H1 (cell line): ENCODE results near the gene SLC26A8. TPM values are rescaled to one million over a fixed set of nuclear protein-coding genes. Genes with fewer than 3 reads are reported as not detected.

Source experiments
- CTCF ChIA-PET: fragments of 300-600 bp; sonication (Branson Sonifier 250); formaldehyde crosslinking; loops from one replicate; lab custom pipeline; 2021; ENCODE audit not compliant: partially characterized antibody; lab: Charles Lee
- POLR2A ChIA-PET: fragments of 300-600 bp; sonication (Branson Sonifier 250); formaldehyde crosslinking; loops from one replicate; lab custom pipeline; 2021; ENCODE audit warnings: inconsistent platforms; ENCODE audit not compliant: partially characterized antibody; lab: Charles Lee
- DNase-seq, 2 experiments: peaks; one replicate each; pipeline versions ENCODE4 v3.0.0 to v3.0.0-alpha.2; 2010 to 2022; ENCODE audit warnings: low spot score in 2 of 2, low read depth in 1 of 2, mixed read lengths in 1 of 2
- FAIRE-seq: peaks from 2 replicates; lab custom pipeline; 2011; peaks lifted over from hg19 to GRCh38; lab: Jason Lieb, UNC
- H2AFZ ChIP-seq: 2 replicates; pipeline ENCODE4 v1.8.1; 2012; ENCODE audit warnings: low read length, inconsistent platforms
- H2AK5ac ChIP-seq: 2 replicates; pipeline ENCODE4 v1.6.1; 2013; ENCODE audit warnings: low read depth, low read length
- H2BK120ac ChIP-seq: replicated peaks from 2 replicates; pipeline ENCODE3; 2013; ENCODE audit warnings: low read depth, low read length, inconsistent platforms
- H2BK12ac ChIP-seq: 2 replicates; pipeline ENCODE4 v1.6.1; 2013; ENCODE audit warnings: low read depth, low read length
- H2BK15ac ChIP-seq: 2 replicates; pipeline ENCODE4 v1.6.1; 2013; ENCODE audit warnings: low read length
- H2BK20ac ChIP-seq: 2 replicates; pipeline ENCODE4 v1.6.1; 2013; ENCODE audit warnings: low read length
- H2BK5ac ChIP-seq: 2 replicates; pipeline ENCODE4 v1.6.1; 2013; ENCODE audit warnings: low read depth, low read length
- H3K14ac ChIP-seq: 2 replicates; pipeline ENCODE4 v1.6.1; 2013; ENCODE audit warnings: inconsistent platforms; ENCODE audit not compliant: insufficient read length
- H3K18ac ChIP-seq: 2 replicates; pipeline ENCODE4 v1.6.1; 2013; ENCODE audit warnings: low read length; ENCODE audit errors: extremely low read depth
- H3K23ac ChIP-seq: 2 replicates; pipeline ENCODE4 v1.6.1; 2013; ENCODE audit warnings: inconsistent platforms; ENCODE audit not compliant: insufficient read length
- H3K23me2 ChIP-seq: 2 replicates; pipeline ENCODE4 v1.6.1; 2013; ENCODE audit warnings: low read depth, low read length
- H3K27ac ChIP-seq: 2 replicates; pipeline ENCODE4 v1.6.1; 2011; ENCODE audit warnings: low read depth, low read length, inconsistent platforms
- H3K27me3 ChIP-seq, 4 experiments: replicated peaks in 1 of 4; 1 replicate in 1 of 4; 2 replicates in 3 of 4; pipeline versions ENCODE4 v1.6.1 to v1.8.1; 2011 to 2013; ENCODE audit warnings: low read length in 3 of 4, mild to moderate bottlenecking in 3 of 4, inconsistent platforms in 2 of 4, mixed read lengths in 2 of 4, moderate library complexity in 1 of 4; ENCODE audit not compliant: control insufficient read depth in 3 of 4, insufficient read depth in 3 of 4; ENCODE audit errors: extremely low read depth in 1 of 4
- H3K36me3 ChIP-seq, 4 experiments: 2 replicates each; pipeline versions ENCODE4 v1.6.1 to v1.8.1; 2011 to 2013; ENCODE audit warnings: mild to moderate bottlenecking in 4 of 4, low read length in 3 of 4, moderate library complexity in 2 of 4, control low read depth in 1 of 4, inconsistent platforms in 1 of 4; ENCODE audit not compliant: insufficient read depth in 4 of 4, control insufficient read depth in 2 of 4
- H3K4ac ChIP-seq: replicated peaks from 2 replicates; pipeline ENCODE3; 2013; ENCODE audit warnings: low read length, low read depth, mixed read lengths, inconsistent platforms; ENCODE audit not compliant: insufficient read length
- H3K4me1 ChIP-seq, 4 experiments: replicated peaks in 1 of 4; 1 replicate in 1 of 4; 2 replicates in 3 of 4; pipeline versions ENCODE4 v1.6.1 to v1.8.1; 2011 to 2013; ENCODE audit warnings: low read length in 3 of 4, inconsistent platforms in 2 of 4, mixed read lengths in 1 of 4; ENCODE audit not compliant: insufficient read depth in 4 of 4, control insufficient read depth in 3 of 4
- H3K4me2 ChIP-seq, 2 experiments: 2 replicates each; pipeline versions ENCODE4 v1.6.1 to v1.8.1; 2011 to 2013; ENCODE audit warnings: low read depth in 2 of 2, low read length in 2 of 2, control low read depth in 1 of 2, inconsistent platforms in 1 of 2, mild to moderate bottlenecking in 1 of 2; ENCODE audit not compliant: insufficient read depth in 1 of 2
- H3K4me3 ChIP-seq, 4 experiments: fragments of 200-600, 300-600 bp in 1 of 4; sonication (generic), shearing (Covaris generic), sonication (Bioruptor Twin) in 1 of 4; 2 replicates each; pipeline versions ENCODE4 v1.5.1 to v1.8.1; 2011 to 2016; ENCODE audit warnings: low read length in 4 of 4, low read depth in 3 of 4, control low read depth in 2 of 4, inconsistent platforms in 2 of 4, mild to moderate bottlenecking in 2 of 4, mixed read lengths in 1 of 4, moderate library complexity in 1 of 4; ENCODE audit not compliant: insufficient read depth in 2 of 4; ENCODE audit errors: extremely low read depth in 1 of 4
- H3K56ac ChIP-seq: replicated peaks from 2 replicates; pipeline ENCODE3; 2013; ENCODE audit warnings: low read depth, mild to moderate bottlenecking, mixed read lengths, low read length, inconsistent platforms; ENCODE audit not compliant: insufficient read length
- H3K79me1 ChIP-seq: 2 replicates; pipeline ENCODE4 v1.6.1; 2013; ENCODE audit warnings: low read depth, low read length, control low read depth
- H3K79me2 ChIP-seq, 2 experiments: 2 replicates each; pipeline versions ENCODE4 v1.6.1 to v1.8.1; 2012 to 2013; ENCODE audit warnings: low read length in 2 of 2, mild to moderate bottlenecking in 2 of 2, inconsistent platforms in 1 of 2; ENCODE audit not compliant: insufficient read depth in 2 of 2, control insufficient read depth in 1 of 2
- H3K9ac ChIP-seq, 4 experiments: replicated peaks in 1 of 4; 1 replicate in 1 of 4; 2 replicates in 3 of 4; pipeline versions ENCODE4 v1.6.1 to v1.8.1; 2011 to 2013; ENCODE audit warnings: low read depth in 3 of 4, low read length in 3 of 4, control low read depth in 2 of 4, mild to moderate bottlenecking in 2 of 4, moderate library complexity in 2 of 4, inconsistent platforms in 1 of 4; ENCODE audit errors: extremely low read depth in 1 of 4
- H3K9me3 ChIP-seq, 2 experiments: 2 replicates each; pipeline versions ENCODE4 v1.6.1 to v1.8.1; 2012 to 2013; ENCODE audit warnings: mild to moderate bottlenecking in 2 of 2, moderate library complexity in 2 of 2, control low read depth in 1 of 2, inconsistent platforms in 1 of 2, low read depth in 1 of 2, low read length in 1 of 2, mixed read lengths in 1 of 2; ENCODE audit not compliant: insufficient read depth in 2 of 2
- H4K20me1 ChIP-seq, 2 experiments: replicated peaks in 1 of 2; 2 replicates each; pipeline versions ENCODE3 to v1.8.1; 2011 to 2013; ENCODE audit warnings: inconsistent platforms in 2 of 2, low read length in 2 of 2, mild to moderate bottlenecking in 1 of 2; ENCODE audit not compliant: insufficient read depth in 2 of 2, control insufficient read depth in 1 of 2
- H4K5ac ChIP-seq: 2 replicates; pipeline ENCODE4 v1.6.1; 2013; ENCODE audit warnings: low read length, low read depth, mixed read lengths, inconsistent platforms; ENCODE audit not compliant: insufficient read length
- H4K8ac ChIP-seq: 2 replicates; pipeline ENCODE4 v1.8.0; 2013; ENCODE audit warnings: mild to moderate bottlenecking, moderate library complexity, low read length, inconsistent platforms; ENCODE audit not compliant: insufficient read depth; ENCODE audit errors: extremely low read depth
- H4K91ac ChIP-seq: replicated peaks from 2 replicates; pipeline ENCODE3; 2013; ENCODE audit warnings: low read length, mixed read lengths, inconsistent platforms; ENCODE audit not compliant: insufficient read length
- ATF3 ChIP-seq: IDR thresholded peaks from 2 replicates; pipeline ENCODE4 v1.6.1; 2011; ENCODE audit warnings: low read depth, mild to moderate bottlenecking, low read length; ENCODE audit not compliant: insufficient read depth
- CREB1 ChIP-seq: IDR thresholded peaks from 2 replicates; pipeline ENCODE4 v1.6.1; 2012; ENCODE audit warnings: inconsistent platforms
- HDAC2 ChIP-seq, 2 experiments: fragments of 300-600 bp in 1 of 2; sonication (generic) in 1 of 2; IDR thresholded peaks; 2 replicates each; pipeline ENCODE4 v1.6.1; 2011 to 2012; ENCODE audit warnings: low read depth in 2 of 2, low read length in 2 of 2, mild to moderate bottlenecking in 2 of 2, moderate library complexity in 2 of 2, borderline replicate concordance in 1 of 2, inconsistent platforms in 1 of 2
- JUN ChIP-seq: IDR thresholded peaks from 2 replicates; pipeline ENCODE4 v1.6.1; 2011; ENCODE audit warnings: low read depth, mild to moderate bottlenecking, improper control_type of control experiment, low read length
- KDM1A ChIP-seq: fragments of 200-600, 300-600 bp; sonication (generic); IDR thresholded peaks from 2 replicates; pipeline ENCODE4 v1.7.1; 2016; ENCODE audit warnings: mild to moderate bottlenecking, low read length, borderline replicate concordance
- RXRA ChIP-seq: IDR thresholded peaks from 2 replicates; pipeline ENCODE4 v1.6.1; 2011; ENCODE audit warnings: low read depth, mild to moderate bottlenecking, low read length, moderate library complexity; ENCODE audit not compliant: insufficient read depth
- TAF1 ChIP-seq: IDR thresholded peaks from 2 replicates; pipeline ENCODE4 v1.6.1; 2011; ENCODE audit warnings: mild to moderate bottlenecking, low read depth, low read length
- WGBS, 2 experiments: shearing (Covaris generic) in 1 of 2; methylation state at CpG; one replicate each; pipeline versions ENCODE4 v1.1.6 to v1.1.7; 2013 to 2015; ENCODE audit warnings: low lambda C conversion rate in 2 of 2, mixed read lengths in 2 of 2, inconsistent platforms in 1 of 2, low coverage in 1 of 2, missing lambda C conversion rate in 1 of 2; ENCODE audit not compliant: insufficient replicate concordance in 2 of 2, insufficient coverage in 1 of 2, insufficient read length in 1 of 2; ENCODE audit errors: extremely low coverage in 1 of 2, missing lambda C conversion rate in 1 of 2; 5-methylcytosine and 5-hydroxymethylcytosine counted together
- polyA plus RNA-seq, 7 experiments: library from polyadenylated mRNA; depleted of rRNA in 3 of 7; stranded (reverse) in 5 of 7; unstranded in 2 of 7; fragments of >200 nt in 5 of 7; fragments of 200-250 nt in 2 of 7; gene quantifications; 1 replicate in 5 of 7; 2 replicates in 1 of 7; 4 replicates in 1 of 7; pipeline versions ENCODE4 v1.2.1 to v1.2.3, GENCODE V29; 2011 to 2013; ENCODE audit warnings: missing spikeins in 2 of 7, mixed read lengths in 2 of 7
- total RNA-seq: library from RNA; stranded (reverse); fragmentation: NEBNext Ultra II Directional; extraction: Animal tissue kit (Norgen Biotek cat#: 25700); gene quantifications from 2 replicates; pipeline ENCODE4 v1.2.1, GENCODE V29; 2021

SLC26A8 gene
- total and polyA plus RNA-seq, 2 of the 8 experiments (the other 6 are each of a cell fraction or from before 2014, with no cell fraction given): 0.56 to 0.57 TPM

DNA sequence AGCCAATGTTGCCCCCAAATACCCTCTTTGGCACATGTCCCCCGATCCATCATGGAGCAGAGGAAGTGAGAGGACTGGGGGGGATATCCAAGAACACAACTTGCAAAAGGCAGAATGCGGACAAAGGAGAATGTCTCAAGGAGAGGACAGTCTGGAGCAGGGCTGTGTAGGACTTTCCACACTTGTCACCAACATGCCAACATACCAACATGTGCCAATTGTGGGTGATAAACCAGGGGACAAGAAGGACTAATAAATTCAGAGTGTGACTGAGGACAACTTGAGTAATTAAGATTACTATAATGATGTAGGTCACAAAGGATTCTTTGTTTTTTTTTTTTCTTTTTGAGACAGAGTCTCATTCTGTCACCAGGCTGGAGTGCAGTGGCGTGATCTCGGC, 8.8 kb downstream of the SLC26A8 start:
- no peak overlapping the region for H3K56ac ChIP-seq
- no peaks in the 10 kb centered on the region for H3K27me3 ChIP-seq
- FAIRE-seq (no peak), DNase-seq (no peak)
- WGBS, 2 experiments: 92% methylated on average over 4 of the region's 4 CpGs; no CpG with 5 or more reads in 1 of the 2 experiments
- H2BK12ac ChIP-seq: no peak overlapping the region
- no peak overlapping the region for H2BK5ac ChIP-seq
- no peak overlapping the region for H2BK120ac ChIP-seq
- no peak overlapping the region for H3K4ac ChIP-seq
- no peaks in the 10 kb centered on the region for H4K20me1 ChIP-seq
- no peak overlapping the region for H2AFZ ChIP-seq
- no peak overlapping the region for H2BK15ac ChIP-seq
- H3K14ac ChIP-seq: no peak overlapping the region
- no peak overlapping the region for H2AK5ac ChIP-seq
- no peak overlapping the region for H4K91ac ChIP-seq
- no peak overlapping the region for H3K4me3 ChIP-seq
- no peaks in the 10 kb centered on the region for H3K79me2 ChIP-seq
- no peak overlapping the region for H3K4me2 ChIP-seq
- no peak overlapping the region for H2BK20ac ChIP-seq
- H3K18ac ChIP-seq: no peak overlapping the region
- CTCF ChIA-PET: no interaction called here
- H4K8ac ChIP-seq: no peak overlapping the region
- no peak overlapping the region for H3K9ac ChIP-seq
- no peaks in the 10 kb centered on the region for H3K23me2 ChIP-seq
- no peaks in the 10 kb centered on the region for H3K79me1 ChIP-seq
- H3K23ac ChIP-seq: no peak overlapping the region
- H3K36me3 ChIP-seq: no peaks in the 10 kb centered on the region
- POLR2A ChIA-PET: no interaction called here
- H3K4me1 ChIP-seq: no peaks in the 10 kb centered on the region
- TF ChIP-seq ATF3: no peak
- no peak for TF ChIP-seq CREB1
- no peak for TF ChIP-seq HDAC2 (IDR thresholded peaks at IDR 0.05; ENCODE audit: borderline replicate concordance in 1 of 2, low read depth in 2 of 2, low read length in 2 of 2)
- no peak for TF ChIP-seq TAF1
- no peak for TF ChIP-seq RXRA
- no peak for TF ChIP-seq KDM1A
- no peak for TF ChIP-seq JUN
- no peak overlapping the region for H4K5ac ChIP-seq
- H3K27ac ChIP-seq: no peak overlapping the region
- H3K9me3 ChIP-seq: no peaks in the 10 kb centered on the region
